SW 1271 (cell line): ENCODE data around the gene OGA.
A peak's percentile ranks its signal among the peaks of the same experiment; 100 is the strongest.
"Not testable (repeated sequence)": the region's sequence is repeated elsewhere in the genome, so short reads cannot be mapped to it uniquely, and the experiment has no call there.

Source experiments
- DNase-seq, 2 experiments: peaks; one replicate each; lab custom pipeline; 2025; lab: John Stamatoyannopoulos, UW

The OGA gene

DNA sequence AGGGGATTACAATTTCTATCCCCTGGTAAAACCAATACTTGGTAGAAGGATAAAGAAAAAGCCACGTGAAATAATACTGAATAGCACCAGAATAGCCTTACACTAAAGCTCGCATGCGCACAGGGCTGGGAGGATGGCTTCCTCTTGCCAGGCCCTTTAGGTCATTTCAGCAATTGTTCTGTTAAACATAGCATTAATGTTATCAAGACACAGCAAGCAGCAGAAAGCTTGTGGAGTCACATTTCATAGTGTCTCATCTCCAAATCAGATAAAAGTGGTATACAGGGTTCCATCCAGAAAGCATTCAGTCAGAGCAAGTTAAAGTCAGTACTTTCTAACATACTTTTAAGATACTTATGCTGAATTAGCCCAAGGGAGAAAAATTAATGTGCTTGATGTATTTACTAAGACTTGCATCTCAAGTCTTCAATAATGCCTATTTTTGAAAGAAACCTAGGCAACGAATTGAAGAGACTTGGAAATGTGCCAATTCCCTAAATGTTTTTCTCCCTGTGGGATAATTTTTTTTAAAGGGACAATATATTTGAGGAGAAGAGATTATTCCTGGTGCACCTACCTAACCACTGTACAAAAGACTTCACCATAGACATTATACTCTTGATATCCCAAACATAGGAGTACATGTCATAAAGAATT, 20.7 kb downstream of the OGA start:
- no peak for DNase-seq

DNA sequence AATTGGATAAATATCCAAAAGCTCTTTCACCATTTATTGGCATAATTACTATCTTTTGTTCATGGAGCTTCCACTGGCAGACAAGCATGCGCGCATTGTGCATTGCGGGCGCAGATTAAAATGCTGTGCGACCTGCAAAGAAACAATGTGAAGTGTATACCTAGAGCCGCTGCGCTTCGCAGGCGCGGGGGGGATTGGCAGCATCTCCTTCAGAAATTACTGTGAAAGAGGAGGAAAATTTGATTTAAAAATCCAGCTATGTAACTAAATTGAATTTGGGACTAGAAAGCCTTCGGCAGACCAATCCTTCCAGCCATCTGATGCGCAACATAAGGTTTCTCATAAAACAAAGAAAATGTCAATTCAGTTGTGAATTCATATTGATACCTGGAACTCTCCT, 24.7 kb downstream of the OGA start:
- DNase-seq, result no peak

DNA sequence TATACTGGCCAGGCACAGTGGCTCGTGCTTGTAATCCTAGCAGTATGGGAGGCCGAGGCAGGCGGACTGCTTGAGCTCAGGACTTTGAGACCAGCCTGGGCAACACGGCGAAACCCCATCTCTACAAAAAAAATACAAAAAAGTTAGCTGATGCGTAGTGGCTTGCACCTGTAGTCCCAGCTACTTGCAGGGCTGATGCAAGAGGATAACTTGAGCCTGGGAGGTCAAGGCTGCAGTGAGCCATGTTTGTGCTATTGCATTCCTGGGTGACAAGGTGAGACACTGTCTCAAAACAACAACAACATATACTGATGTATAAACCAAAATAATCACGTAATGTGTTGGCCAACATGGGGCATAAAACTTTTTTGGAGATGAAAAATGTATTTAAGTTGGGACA, 28.6 kb downstream of the OGA start:
- no peak for DNase-seq

DNA sequence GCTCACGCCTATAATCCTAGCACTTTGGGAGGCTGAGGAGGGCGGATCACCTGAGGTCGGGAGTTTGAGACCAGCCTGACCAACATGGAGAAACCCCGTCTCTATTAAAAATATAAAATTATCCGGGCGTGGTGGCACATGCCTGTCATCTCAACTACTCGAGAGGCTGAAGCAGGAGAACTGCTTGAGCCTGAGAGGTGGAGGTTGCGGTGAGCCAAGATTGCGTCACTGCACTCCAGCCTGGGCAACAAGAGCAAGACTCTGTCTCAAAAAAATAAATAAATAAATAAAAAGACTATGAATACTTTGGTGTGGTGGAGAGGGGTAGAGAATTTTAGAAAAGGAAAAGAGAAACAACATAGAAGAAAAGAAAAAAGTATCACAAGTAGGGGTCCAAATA, 29.0 kb downstream of the OGA start:
- DNase-seq, result not testable (repeated sequence)

DNA sequence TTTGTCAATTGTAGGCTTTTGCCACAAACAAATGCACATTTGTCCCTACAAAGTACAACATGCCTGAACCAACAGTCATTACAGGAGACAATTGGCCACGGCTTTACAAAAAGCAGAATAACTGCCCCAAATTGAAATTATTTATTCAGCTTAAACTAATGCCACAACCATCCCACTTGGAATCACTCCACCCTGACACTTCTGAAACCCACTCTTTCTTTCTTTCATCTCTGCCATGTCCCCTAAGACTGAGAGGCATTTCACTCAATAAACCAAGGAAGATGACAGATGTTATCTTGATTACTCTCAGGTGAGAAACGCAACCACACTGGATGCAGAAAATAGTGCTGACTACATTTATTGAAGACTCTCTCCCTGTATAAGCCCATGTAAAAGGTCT, 32.4 kb downstream of the OGA start:
- no peak for DNase-seq

DNA sequence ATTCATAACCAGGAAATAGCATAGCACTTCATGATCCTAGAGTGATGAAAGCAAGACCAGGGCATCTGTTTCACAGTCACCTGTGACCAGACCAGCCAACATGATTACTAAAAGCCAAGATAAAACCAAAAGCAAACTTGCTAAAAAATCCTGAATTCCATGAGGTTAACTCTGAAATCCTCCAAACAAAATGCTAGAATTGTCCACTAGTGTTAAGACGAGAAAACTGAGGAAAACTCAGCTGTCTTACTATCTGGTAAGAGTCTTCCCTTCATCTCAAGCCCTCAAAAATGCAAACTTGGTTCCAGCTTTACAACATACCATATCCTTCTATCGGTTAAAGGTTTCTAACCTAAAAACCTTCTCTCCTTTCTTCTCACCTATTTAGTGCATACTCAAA, 33.7 kb downstream of the OGA start:
- no peak for DNase-seq

DNA sequence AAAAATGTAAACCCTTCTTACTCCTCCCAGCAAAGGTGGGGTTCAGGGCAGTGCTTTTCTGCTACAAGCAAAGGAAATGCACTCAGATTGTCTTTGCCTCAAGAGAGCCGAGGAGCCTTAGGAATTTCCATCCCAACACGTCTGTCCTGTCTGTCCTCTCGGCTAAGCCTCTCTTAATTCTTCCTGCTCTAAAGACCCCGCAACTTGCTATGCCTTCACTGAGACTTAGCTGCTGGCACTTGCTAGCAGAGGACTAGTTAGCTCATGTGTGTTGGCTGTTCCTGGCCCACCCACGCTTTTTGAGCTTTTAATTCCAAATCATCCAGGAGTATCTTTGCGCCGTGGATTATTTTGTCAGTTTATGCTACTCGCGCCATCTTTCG, 34.5 kb downstream of the OGA start:
- no peak for DNase-seq

DNA sequence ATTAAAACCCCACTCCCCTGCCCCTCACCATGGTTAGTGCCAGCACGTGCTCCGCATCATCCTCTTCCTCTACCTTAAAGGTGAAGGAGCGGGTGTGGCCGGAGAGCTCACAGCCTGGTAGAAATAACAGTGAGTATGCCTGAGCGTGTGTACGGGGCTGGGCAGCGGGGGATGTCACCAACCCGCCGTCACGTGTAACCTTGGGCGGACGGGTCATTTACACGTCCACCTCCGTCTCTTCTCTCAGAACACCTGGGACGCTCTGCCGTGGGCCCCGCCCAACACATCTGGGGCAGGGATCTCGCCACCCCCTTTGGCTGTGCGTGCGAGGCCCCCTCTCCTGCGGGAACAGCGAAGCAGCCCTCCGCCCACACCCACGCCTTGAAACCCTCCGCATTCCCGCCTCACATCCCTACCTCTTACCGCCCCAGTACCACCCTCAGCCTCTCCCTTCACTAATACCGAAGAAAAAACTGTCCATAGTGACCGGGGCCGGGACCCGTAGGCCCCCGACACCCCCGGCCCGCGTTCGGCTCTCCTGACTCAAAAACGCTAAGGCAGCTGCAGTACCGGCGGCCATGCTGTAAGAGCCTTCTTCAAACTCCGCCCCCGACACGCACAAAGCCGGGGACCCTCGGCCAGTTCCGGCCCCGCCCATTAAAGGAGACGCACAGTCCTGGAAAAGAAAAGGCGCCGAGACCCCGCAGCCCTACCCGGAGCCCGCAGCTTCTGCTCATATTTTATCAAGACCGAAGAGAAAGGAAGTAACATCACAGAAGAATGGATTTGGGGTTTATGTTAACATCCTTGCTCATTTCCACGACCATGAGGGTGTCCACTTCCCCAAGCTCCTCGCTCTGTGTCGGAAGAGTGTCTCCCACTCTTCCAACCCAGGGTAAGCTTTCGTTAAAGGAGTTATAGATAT, 35.2 kb downstream of the OGA start, which contains the start of gene NPM3:
Gene NPM3, minus strand, starts transcription at position 636 of the 925 bp plus-strand sequence. Its CDS starts 56 bp downstream, at position 580.
- peak; percentile 38 to 74 for DNase-seq

DNA sequence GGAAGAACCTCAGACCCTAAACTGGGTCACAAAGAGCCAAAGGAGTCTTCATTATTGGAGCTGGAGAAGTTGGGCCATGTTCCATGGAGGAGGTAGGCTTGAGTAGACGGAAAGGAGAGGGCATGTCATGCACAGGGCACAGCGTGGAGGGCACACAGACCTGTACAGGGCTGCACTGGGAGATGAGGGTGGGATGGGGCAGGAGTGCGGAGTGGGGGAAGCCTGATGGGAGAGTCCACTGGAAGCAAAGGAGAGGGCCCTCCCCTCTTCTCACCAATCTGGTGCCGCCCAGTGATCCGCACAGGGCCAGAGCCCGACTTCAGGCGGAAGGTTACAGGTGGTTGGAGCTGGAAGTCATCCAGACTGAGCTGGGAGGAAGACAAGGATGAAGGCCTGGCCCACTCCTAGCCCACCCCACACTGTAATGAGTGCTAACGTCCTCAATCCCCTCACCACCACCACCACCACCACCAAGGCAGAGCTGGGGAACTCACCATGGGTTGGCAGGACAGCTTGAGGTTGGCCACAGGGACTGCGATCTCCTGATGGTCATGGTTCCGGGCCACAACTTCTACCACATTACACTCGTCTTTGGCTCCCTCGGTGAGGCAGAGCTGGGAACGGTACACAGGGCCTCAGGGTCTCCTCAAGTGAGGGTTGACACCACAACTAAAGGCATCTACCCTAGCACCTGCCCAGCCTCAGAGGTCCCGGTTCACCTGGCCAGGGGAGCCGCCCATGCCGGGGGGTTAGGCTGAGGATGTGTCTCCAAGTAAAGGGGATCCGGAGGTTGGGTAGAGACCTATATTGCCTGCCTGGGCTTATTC, 36.0 kb downstream of the OGA start:
- DNase-seq, result no peak

DNA sequence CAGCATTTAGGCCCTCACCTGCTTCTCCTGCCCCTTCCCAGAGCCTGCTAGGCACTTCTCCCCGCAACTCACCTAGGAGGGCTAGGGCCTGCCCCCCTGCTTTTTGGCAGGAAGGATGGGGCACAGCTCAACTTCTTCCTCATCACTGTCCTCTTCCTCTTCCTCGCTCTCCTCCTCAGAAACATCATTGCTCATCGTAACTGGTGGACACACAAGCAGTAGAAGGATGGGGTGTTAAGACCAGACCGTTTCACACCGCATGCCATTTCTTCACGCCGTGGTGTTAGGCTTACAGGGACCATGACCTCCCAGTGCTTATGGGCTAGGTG, 36.6 kb downstream of the OGA start:
- DNase-seq, result no peak

DNA sequence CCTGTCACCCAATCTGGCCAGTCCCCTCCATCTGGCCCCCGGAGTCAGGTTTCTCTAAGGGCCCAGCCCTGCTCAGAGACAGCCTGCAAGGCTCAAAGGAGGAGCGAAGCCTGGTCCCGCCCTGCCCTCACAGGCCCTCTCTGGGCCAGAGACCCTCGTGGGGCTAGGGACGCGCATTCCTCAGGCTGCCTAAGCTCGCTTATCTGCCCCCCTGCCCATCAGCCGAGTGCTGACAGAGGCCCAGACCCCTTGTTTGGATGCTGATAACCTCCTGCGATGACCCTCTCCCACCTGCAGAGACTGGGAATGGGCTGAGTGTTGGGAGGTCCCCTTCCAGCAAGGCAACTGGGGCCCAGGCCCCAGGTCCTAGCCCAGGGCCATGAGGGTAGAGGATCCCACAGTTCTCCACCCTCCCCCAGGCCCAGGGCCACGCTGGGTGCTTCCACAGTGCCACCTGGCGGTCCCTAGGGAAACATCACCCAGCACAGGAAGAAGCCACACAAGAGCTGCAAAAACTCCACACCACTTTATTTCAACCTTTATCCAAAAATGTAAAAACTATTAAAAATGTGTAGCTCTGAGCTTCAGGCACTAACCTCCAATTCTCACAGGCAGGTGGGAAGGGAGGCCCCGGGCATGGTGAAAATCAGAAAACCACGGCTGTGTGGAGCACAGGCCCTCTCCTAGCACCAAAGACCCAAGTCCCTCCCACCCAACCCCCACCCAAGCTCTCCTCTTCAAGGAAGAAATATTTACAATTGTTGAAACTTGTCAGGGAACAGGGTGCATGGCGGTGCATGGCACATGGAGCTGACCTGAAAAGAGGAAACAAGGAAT, 37.2 kb downstream of the OGA start:
- peak in 1 of 2 experiments; percentile 50 for DNase-seq

DNA sequence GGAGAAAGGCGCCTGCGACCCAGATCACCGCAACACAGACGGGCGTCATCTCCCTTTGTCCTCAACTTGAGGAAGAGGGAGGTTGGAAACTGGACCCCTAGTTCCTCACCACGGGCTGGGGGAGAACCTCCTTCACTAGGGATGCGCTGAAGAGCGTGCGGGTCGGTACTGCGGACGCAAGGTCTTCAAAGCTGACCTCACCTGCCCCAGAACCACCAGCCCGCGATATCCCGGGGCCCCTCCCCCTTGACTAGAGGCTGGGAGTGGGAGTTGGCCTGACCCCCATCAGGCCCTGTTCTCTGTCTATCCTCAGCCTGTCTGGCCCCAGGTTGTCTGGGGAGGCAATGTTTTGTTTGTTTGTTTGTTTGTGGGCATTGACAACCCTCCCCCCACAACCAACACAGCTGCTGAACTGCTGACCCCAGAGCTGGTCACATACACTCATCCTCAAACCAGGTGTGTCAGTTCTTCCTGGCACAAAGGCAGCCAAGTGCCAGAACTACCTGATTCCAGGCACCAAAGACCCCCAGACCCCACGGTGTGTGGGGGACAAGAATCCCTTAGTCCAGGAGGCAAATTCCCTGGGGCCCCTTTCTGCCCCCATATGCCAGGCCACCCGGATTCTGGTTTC, 37.9 kb downstream of the OGA start:
- DNase-seq, result no peak

DNA sequence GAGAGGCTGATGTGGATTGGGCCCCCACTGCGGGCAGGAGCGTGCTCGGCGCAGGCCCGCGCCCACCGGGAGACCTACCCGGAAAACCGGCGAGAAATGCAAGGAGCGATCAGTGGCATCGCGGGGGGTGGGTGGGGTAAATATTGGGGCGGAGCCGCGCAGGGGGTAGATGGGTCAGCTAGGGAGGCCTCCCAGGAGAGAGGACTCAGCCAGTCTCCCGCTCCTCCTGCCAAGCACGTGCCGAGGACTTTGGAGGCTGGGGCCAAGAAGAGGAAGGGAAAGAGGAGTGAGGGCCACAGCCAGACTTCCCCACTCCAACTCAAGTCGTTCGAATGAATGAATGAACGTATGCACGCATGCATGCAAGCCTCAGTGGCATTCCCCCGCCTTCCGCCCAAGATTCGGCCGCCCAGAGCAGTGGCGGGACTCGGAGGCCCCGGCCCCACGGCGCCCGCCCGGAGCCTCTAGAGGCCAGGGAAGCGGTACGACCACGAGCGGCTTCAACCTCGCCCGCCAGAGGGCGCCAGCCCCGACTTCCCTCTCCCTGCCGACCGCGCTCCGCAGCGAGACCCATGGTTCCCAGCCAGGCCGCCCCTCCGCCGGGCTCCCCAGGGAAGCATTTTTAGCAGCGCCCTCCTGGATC, 38.6 kb downstream of the OGA start:
- peak in 1 of 2 experiments; percentile 2 for DNase-seq

DNA sequence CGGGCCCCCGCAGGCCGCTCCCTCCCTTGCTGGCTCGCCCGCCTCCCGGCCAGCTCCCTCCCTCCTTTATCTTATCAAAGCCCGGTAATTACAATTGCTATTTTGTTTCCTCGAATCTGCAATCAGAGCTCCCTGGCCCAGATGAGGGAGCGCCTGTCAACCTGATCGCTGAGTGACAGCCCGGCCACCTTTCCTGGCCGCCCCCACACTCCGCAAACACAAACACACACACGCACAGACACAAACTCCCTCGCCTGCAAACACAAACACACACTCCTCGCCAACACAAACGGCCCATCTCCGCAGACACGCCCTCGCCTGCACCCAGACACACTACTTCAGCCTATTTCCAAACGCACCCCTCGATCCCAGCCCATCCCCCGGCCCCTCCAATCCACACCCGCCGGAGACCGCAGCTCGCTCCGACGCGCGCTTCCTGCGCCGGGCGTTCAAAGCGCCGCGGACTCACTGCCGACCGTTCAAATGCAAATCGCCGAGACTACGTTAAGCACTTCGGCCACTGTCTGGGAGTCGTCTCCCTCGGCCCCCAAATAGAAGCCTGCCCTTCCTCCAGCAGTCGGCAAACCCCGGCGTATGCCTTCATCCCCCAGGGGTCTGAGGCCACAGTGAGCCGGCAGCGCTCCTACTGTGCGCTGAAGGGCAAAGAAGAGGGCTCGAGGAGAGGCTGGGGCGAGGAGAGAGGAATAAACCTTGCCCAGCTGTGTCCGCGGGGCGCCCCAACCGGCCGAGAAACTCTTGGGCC, 39.3 kb downstream of the OGA start:
- no peak for DNase-seq

DNA sequence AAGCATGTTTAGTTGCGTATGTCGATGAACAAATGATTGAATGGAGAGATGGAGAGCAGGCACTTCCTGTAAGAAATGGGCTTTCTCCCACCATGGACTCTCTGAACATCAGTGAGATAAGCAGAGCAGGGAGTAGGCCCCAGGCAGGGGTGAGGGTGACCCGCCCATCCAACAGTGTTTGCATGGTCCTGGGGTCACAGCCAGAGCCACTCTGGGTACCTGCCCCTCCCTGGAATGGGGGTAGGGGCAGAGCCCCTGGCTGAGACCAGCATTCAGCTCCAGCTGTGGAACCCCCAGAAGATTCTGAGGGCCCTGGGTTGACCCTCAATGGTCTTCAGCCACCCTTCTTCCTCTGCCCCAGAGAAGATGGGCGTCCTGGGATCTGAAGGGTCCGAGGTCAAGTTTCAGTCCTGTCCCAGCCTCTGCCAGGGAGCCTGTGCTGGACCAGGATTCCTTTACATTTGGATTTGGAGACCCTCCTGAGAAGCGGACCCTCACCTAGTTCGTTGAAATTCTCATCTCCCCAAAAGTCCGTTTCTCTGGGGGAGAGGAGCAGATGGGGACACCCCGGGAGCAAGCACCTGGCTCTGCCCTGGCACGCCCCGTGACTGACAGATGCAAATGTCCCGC, 40.0 kb downstream of the OGA start:
- no peak for DNase-seq

DNA sequence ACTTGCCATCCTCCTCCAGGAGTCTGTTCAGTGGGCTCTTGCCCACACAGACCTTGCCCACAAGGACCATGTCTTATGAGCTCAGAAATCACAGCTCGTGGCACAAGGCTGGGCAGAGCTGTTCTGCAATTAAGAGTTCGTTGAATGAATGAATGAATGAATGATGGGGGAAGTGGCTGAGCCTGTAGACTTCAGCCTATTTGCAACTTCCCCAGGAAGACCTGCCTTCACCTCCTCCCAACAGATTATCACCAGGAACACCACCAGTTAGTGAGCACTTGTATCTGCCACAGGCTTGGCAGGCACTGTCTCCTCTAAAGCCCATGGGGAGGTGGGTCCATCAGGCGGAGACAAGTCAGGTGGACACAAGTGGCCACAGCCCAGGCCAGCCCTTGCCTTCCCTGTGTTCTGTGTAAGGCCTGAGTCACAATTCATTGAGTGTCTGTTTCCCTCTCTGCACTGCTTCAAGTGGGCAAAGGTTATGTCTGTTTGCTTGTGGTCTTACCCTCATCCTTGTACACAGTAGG, 40.6 kb downstream of the OGA start:
- DNase-seq, result no peak

DNA sequence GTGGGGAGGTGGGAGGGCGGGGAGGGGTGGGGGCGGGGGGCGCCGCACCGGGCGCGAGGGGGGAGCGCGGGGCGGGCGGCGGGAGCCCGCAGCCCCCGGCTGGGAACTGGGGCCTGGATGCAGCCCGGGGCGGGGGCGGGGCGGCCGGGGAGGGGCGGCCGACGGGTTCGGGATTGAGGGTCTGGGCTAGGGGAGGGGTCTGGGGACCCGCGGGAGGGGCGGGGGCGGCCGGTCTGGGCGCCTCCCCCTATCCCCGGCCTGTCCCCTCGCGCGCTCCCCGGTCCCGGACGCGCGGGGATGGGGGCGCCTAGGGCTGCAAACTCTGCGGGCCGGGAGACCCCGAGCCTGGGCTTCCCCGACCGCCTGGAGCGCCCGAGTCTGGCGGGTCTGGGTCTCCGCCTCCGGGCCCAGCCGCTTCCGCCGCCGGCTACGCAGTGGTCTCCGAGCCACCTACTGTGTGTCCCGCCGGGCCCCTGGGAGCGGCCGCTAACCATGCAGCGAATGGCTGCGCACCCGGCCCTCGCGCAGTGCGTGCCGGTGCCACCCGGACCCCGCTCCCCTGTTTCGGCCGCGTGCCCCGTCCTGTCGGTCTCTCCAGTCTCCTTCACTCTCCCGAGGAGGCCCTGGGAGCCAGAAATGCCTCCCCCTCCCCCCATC, 42.0 kb downstream of the OGA start:
- no peak for DNase-seq

DNA sequence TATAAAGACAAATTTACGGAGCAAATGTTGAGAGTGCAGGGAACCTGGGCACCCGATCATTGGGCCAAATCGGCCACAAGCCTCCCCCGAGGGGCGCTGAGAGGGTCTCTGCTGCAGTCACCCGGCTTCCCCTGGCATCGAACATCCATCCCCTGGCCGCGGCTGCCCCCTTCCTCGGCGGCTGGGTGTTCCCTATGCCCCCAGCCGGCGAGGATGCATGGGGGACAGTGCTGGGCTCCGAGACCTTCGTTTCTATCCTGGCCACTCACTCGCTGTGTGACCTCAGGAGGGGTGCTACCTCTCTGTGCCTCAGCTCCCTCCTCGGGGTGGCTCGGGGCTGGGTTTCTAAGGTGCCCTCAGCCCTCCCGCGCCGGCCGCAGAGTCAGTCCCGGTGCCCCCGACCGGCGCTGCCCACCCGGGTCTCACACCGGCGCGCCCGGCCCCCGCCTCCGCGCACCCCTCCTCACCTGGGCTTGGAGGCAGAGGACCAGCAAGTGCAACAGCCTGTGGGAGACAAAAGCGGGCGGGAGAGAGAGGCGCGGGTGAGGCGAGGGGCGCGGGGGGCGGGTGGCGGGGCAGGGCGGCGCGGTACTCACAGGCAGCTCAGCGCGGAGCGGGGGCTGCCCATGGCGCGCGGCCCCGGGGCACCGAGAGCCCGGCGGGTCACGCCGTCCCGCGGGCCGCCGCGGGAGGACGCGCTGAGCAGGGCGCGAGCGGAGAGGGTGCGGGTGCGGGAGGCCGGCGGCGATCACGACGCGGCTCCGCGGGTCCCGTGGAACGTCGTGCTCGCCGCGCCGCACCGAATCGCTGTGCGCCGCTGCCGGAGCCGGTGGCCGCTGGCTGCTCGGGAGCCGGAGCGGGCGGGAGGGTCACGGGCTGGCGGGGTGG, 42.7 kb downstream of the OGA start, which contains the start of gene FGF8:
Gene FGF8, minus strand, starts transcription at position 842 of the 888 bp plus-strand sequence. Its CDS starts 214 bp downstream, at position 628.
- DNase-seq, result no peak
